Prostate gland (tissue), 2 donors: ENCODE measurements around the gene DCST2. TPM values are rescaled to one million over a fixed set of nuclear protein-coding genes. Genes with fewer than 3 reads are reported as not detected.

Source experiments
- DNase-seq: peaks from one replicate; pipeline ENCODE4 v3.0.0-alpha.2; 2019; ENCODE audit warnings: low spot score
- H3K27ac ChIP-seq, 2 donors: fragments of 200-600 bp; sonication (generic); 2 replicates each; pipeline ENCODE4 v1.5.1; 2017 to 2019
- H3K27me3 ChIP-seq: fragments of 200-600 bp; sonication (generic); replicated peaks from 2 replicates; pipeline ENCODE4 v1.5.1; 2019; ENCODE audit not compliant: insufficient read depth
- H3K36me3 ChIP-seq, 2 donors: fragments of 200-600 bp; sonication (generic); 1 replicate in 1 of 2; 2 replicates in 1 of 2; pipeline versions ENCODE4 v1.5.1 to v1.8.1; 2017 to 2019
- H3K4me1 ChIP-seq: fragments of 200-600 bp; sonication (generic); replicated peaks from 2 replicates; pipeline ENCODE4 v1.5.1; 2019
- H3K4me3 ChIP-seq, 2 donors: fragments of 200-600 bp; sonication (generic); 2 replicates each; pipeline ENCODE4 v1.5.1; 2017 to 2019
- H3K9me3 ChIP-seq: fragments of 200-600 bp; sonication (generic); 2 replicates; pipeline ENCODE4 v1.5.1; 2017
- POLR2A ChIP-seq: fragments of 450-650 bp; IDR thresholded peaks from one replicate; pipeline ENCODE4 v1.6.1; 2016; ENCODE audit warnings: antibody characterized with exemption, mild to moderate bottlenecking
- POLR2AphosphoS5 ChIP-seq: sonication (generic); formaldehyde crosslinking; IDR thresholded peaks from one replicate; pipeline ENCODE4 v1.6.1; 2017; ENCODE audit warnings: antibody characterized with exemption
- WGBS: methylation state at CpG from one replicate; pipeline ENCODE4 v1.1.5; 2018; 5-methylcytosine and 5-hydroxymethylcytosine counted together
- intact Hi-C: fragments of 100-400 bp; cut with DNase I; formaldehyde crosslinking; loops from one replicate; pipeline ENCODE4 v1.14.2; 2022
- total RNA-seq, 2 donors: library from RNA; depleted of rRNA; stranded (reverse); fragments of >200 nt; gene quantifications; one replicate each; pipeline ENCODE4 v1.1.0, GENCODE V29; 2016
- TF ChIP-seq, protein P1 (sequence below), 4 experiments: fragments of 200-600 bp in 2 of 4; fragments of 450-650 bp in 2 of 4; sonication (generic) in 2 of 4; IDR thresholded peaks; 1 replicate in 3 of 4; 2 replicates in 1 of 4; pipeline ENCODE4 v1.5.1; 2016 to 2019; ENCODE audit warnings: antibody characterized with exemption in 4 of 4, mild to moderate bottlenecking in 2 of 4, moderate library complexity in 2 of 4

DCST2 gene
- total RNA-seq, 2 donors from 2014 or later, result 2.3 to 5.3 TPM

- Histone ChIP-seq H3K4me1 (peaks cover 40% of the 10 kb centered on the region), H3K36me3 (peaks cover 7 to 14% of the 10 kb centered on the region in 2 donors), H3K27me3 (no peaks in the 10 kb centered on the region), H3K4me3 (no peak overlapping the region), H3K27ac (peak overlapping the region; percentile 100), H3K9me3 (no peaks in the 10 kb centered on the region)
- WGBS, result 59% methylated on average over 6 of the region's 6 CpGs
- TF ChIP-seq, protein P1, sequence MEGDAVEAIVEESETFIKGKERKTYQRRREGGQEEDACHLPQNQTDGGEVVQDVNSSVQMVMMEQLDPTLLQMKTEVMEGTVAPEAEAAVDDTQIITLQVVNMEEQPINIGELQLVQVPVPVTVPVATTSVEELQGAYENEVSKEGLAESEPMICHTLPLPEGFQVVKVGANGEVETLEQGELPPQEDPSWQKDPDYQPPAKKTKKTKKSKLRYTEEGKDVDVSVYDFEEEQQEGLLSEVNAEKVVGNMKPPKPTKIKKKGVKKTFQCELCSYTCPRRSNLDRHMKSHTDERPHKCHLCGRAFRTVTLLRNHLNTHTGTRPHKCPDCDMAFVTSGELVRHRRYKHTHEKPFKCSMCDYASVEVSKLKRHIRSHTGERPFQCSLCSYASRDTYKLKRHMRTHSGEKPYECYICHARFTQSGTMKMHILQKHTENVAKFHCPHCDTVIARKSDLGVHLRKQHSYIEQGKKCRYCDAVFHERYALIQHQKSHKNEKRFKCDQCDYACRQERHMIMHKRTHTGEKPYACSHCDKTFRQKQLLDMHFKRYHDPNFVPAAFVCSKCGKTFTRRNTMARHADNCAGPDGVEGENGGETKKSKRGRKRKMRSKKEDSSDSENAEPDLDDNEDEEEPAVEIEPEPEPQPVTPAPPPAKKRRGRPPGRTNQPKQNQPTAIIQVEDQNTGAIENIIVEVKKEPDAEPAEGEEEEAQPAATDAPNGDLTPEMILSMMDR (IDR thresholded peaks at IDR 0.05), result no peak
- TF ChIP-seq POLR2A (no peak), POLR2AphosphoS5 (no peak)
- peak; percentile 39 for DNase-seq
- intact Hi-C loops, result no loop called here
These were observed 22.1 kb downstream of the DCST2 start for GRCh38 chr1:155011437-155012025.

DNA sequence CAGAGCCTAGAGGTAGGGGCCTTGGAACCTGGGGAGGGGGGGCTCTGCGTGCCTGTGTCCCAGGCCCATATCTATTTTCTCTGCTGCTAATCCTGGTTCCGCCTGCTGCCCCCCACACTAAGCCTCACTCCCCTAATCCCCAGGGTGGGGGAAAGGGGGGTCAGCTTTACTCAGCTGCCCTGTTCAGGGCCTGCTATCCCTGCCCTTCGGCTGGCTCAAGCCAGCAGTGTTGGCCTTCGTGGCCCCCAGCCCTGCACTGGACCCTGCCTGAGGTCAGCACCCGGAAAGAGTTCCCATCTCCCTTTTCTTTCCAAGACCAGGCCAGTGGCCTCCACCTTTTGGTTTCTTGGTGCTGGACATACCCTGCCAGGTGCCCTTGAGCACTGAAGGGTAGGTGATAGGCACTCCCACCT is 22.6 kb downstream of the DCST2 start:
- Histone ChIP-seq H3K27ac (peak overlapping the region; percentile 100), H3K9me3 (no peaks in the 10 kb centered on the region), H3K4me1 (peaks cover 45% of the 10 kb centered on the region), H3K27me3 (no peaks in the 10 kb centered on the region), H3K36me3 (peaks cover 7 to 14% of the 10 kb centered on the region in 2 donors), H3K4me3 (no peak overlapping the region)
- WGBS, result 71% methylated on average over 5 of the region's 5 CpGs
- intact Hi-C loops, result no loop called here
- TF ChIP-seq, protein P1 (IDR thresholded peaks at IDR 0.05), result no peak
- DNase-seq, result no peak

DNA sequence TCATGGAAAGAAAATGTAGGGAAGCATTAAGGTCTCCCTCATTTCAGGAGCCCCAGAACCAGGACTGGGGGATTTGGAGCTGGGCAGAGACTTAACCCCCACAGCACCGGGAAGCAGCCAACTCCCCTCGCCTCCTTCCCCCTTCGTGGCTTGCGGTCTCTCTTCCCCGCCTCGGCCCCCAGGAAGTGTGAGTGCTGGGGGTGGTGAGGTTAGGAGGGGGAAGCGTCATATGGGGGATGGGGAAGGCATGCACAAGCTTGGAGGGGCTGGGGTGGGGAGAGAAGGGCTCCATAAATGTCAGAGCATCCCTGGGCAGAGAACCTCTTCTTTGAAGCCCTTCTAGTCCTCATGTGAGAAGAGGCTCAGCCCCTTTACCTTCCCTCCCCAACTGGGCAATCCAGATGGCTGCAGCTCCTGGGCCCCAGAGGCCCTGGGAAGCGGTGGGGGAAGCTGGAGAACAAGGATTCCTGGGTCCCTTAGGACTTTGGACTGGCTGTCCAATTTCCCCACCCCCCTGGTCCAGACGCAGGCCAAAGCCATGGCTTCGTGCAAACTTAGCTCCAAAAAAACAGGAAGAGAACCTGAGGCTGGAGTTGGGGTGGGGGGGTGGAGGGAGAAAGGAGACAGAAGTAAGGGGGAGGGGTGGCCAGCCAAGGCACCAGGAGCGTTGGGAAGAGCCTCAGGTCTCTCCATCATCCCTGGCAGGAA is 23.2 kb downstream of the DCST2 start:
- Histone ChIP-seq H3K27me3 (no peaks in the 10 kb centered on the region), H3K36me3 (peaks cover 7 to 12% of the 10 kb centered on the region in 2 donors), H3K4me3 (peak overlapping the region in 1 of 2 donors; percentile 51), H3K4me1 (peaks cover 49% of the 10 kb centered on the region), H3K27ac (peak overlapping the region; percentile 100), H3K9me3 (no peaks in the 10 kb centered on the region)
- TF ChIP-seq, protein P1 (IDR thresholded peaks at IDR 0.05), result no peak
- 50% methylated on average over 11 of the region's 11 CpGs for WGBS
- intact Hi-C loops, result no loop called here
- DNase-seq, result no peak

GRCh38 chr1:155009742-155010141 is 23.8 kb downstream of the DCST2 start:
- WGBS, result 93% methylated on average over 5 of the region's 5 CpGs
- TF ChIP-seq POLR2A (no peak), POLR2AphosphoS5 (no peak)
- TF ChIP-seq, protein P1 (IDR thresholded peaks at IDR 0.05), result no peak
- no peaks in the 10 kb centered on the region for H3K27me3 ChIP-seq
- DNase-seq, result no peak
- peaks cover 49% of the 10 kb centered on the region for H3K4me1 ChIP-seq
- intact Hi-C loops, result no loop called here
- H3K27ac ChIP-seq, result peak overlapping the region; percentile 100
- no peaks in the 10 kb centered on the region for H3K9me3 ChIP-seq
- H3K36me3 ChIP-seq, result peaks cover 4 to 6% of the 10 kb centered on the region in 2 donors
- H3K4me3 ChIP-seq, result peak overlapping the region; percentile 32 to 51

GRCh38 chr1:155009221-155009711 is 24.3 kb downstream of the DCST2 start:
- H3K36me3 ChIP-seq, result peaks cover 0 to 1% of the 10 kb centered on the region in 2 donors
- intact Hi-C loops, result no loop called here
- H3K4me1 ChIP-seq, result peaks cover 49% of the 10 kb centered on the region
- peak overlapping the region; percentile 100 for H3K27ac ChIP-seq
- DNase-seq, result no peak
- WGBS, result 70% methylated on average over 12 of the region's 12 CpGs
- H3K4me3 ChIP-seq, result peak overlapping the region; percentile 32 to 51
- H3K9me3 ChIP-seq, result no peaks in the 10 kb centered on the region
- TF ChIP-seq POLR2A, result no peak
- no peak for TF ChIP-seq POLR2AphosphoS5
- TF ChIP-seq, protein P1 (IDR thresholded peaks at IDR 0.05), result no peak
- no peaks in the 10 kb centered on the region for H3K27me3 ChIP-seq
